Esophagus muscularis mucosa (tissue), 3 donors: ENCODE data around the gene REPS1.

Experiments
- CTCF ChIP-seq, 3 experiments: fragments of 200-600 bp in 2 of 3; fragments of 450-650 bp in 1 of 3; sonication (generic) in 2 of 3; IDR thresholded peaks; one replicate each; pipeline ENCODE4 v1.5.1; 2017 to 2019; ENCODE audit warnings: antibody characterized with exemption in 3 of 3, mild to moderate bottlenecking in 2 of 3, moderate library complexity in 1 of 3
- POLR2A ChIP-seq: fragments of 450-650 bp; IDR thresholded peaks from one replicate; pipeline ENCODE4 v1.6.1; 2017; ENCODE audit warnings: antibody characterized with exemption, moderate library complexity, mild to moderate bottlenecking, low read depth
- POLR2AphosphoS5 ChIP-seq, 2 donors: sonication (generic); formaldehyde crosslinking; IDR thresholded peaks; one replicate each; pipeline ENCODE4 v1.6.1; 2017; ENCODE audit warnings: antibody characterized with exemption in 2 of 2

DNA sequence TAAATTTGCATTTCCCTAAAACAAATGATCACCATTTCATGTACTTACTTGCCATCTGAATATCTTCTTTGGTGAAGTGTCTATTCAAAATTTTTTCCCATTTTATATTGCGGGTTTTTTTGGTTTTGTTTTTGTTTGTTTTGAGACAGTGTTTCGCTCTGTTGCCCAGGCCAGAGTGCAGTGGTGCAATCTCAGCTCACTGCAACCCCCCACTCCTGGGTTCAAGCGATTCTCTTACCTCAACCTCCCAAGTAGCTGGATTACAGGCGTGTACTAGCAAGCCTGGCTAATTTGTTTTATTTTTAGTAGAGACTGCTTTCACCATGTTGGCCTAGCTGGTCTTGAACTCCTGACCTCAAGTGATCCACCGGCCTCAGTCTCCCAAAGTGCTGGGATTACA is 9.1 kb upstream of the REPS1 start:
- TF ChIP-seq POLR2A (no peak), CTCF (IDR thresholded peaks at IDR 0.05) (no peak), POLR2AphosphoS5 (IDR thresholded peaks at IDR 0.05) (no peak)
